IMR-90 (cell line): ENCODE data around the gene NUP93. TPM values are rescaled to one million over a fixed set of nuclear protein-coding genes. Genes with fewer than 3 reads are reported as not detected.

Experiments used
- ATAC-seq: fragments of 200-7000 bp; cut with Tn5 transposase; 2 replicates; pipeline ENCODE4 v1.9.1; 2020; ENCODE audit warnings: low read depth, mild to moderate bottlenecking, moderate library complexity
- BruUV-seq: library from RNA; stranded (reverse); fragments of 400-500 nt; replicated peaks from 2 replicates; lab custom pipeline; 2021; lab: Mats Ljungman, UMichigan
- CTCF ChIA-PET: fragments of 300-600 bp; formaldehyde crosslinking; extraction: SDS; loops from one replicate; lab custom pipeline; 2021; ENCODE audit warnings: antibody characterized with exemption; lab: Yijun Ruan, JAX
- POLR2A ChIA-PET: fragments of 300-600 bp; sonication (Branson Sonifier 250); formaldehyde crosslinking; loops from one replicate; lab custom pipeline; 2022; ENCODE audit warnings: antibody characterized with exemption; ENCODE audit not compliant: unreplicated experiment; lab: Charles Lee
- DNase-seq: peaks from one replicate; pipeline ENCODE4 v3.0.0; 2013
- H2AFZ ChIP-seq: replicated peaks from 2 replicates; pipeline ENCODE3; 2013; ENCODE audit warnings: low read length, mild to moderate bottlenecking; ENCODE audit not compliant: poor library complexity
- H2AK5ac ChIP-seq: 2 replicates; pipeline ENCODE4 v1.6.1; 2013; ENCODE audit warnings: low read depth, low read length, inconsistent platforms
- H2AK9ac ChIP-seq: replicated peaks from 2 replicates; pipeline ENCODE3; 2013; ENCODE audit warnings: mild to moderate bottlenecking, low read depth, low read length, moderate library complexity; ENCODE audit not compliant: poor library complexity
- H2BK120ac ChIP-seq: 2 replicates; pipeline ENCODE4 v1.6.1; 2013; ENCODE audit warnings: low read depth, low read length, inconsistent platforms
- H2BK15ac ChIP-seq: 3 replicates; pipeline ENCODE4 v1.6.1; 2013; ENCODE audit warnings: low read depth, low read length, inconsistent platforms
- H2BK20ac ChIP-seq: 2 replicates; pipeline ENCODE4 v1.6.1; 2013; ENCODE audit warnings: low read depth, mild to moderate bottlenecking, inconsistent platforms, low read length, moderate library complexity
- H2BK5ac ChIP-seq: 2 replicates; pipeline ENCODE4 v1.6.1; 2013; ENCODE audit warnings: mild to moderate bottlenecking, low read depth, low read length, inconsistent platforms; ENCODE audit not compliant: poor library complexity, severe bottlenecking
- H3K14ac ChIP-seq: replicated peaks from 2 replicates; pipeline ENCODE4 v1.6.1; 2013; ENCODE audit warnings: low read depth, low read length, inconsistent platforms
- H3K18ac ChIP-seq: 2 replicates; pipeline ENCODE4 v1.6.1; 2013; ENCODE audit warnings: low read depth, low read length, control low read depth
- H3K23ac ChIP-seq: 2 replicates; pipeline ENCODE4 v1.6.1; 2013; ENCODE audit warnings: low read depth, low read length, inconsistent platforms
- H3K27ac ChIP-seq: 2 replicates; pipeline ENCODE4 v1.5.1; 2013; ENCODE audit warnings: mild to moderate bottlenecking, control low read depth, low read length; ENCODE audit not compliant: insufficient read depth
- H3K27me3 ChIP-seq: 2 replicates; pipeline ENCODE4 v1.6.1; 2013; ENCODE audit warnings: low read length; ENCODE audit not compliant: control insufficient read depth, insufficient read depth
- H3K36me3 ChIP-seq: 2 replicates; pipeline ENCODE4 v1.6.1; 2013; ENCODE audit warnings: low read length, mixed read lengths; ENCODE audit not compliant: control insufficient read depth, insufficient read depth
- H3K4ac ChIP-seq: 2 replicates; pipeline ENCODE4 v1.6.1; 2013; ENCODE audit warnings: low read depth, low read length, inconsistent platforms
- H3K4me1 ChIP-seq: 2 replicates; pipeline ENCODE4 v1.6.1; 2013; ENCODE audit warnings: low read length, mixed read lengths; ENCODE audit not compliant: control insufficient read depth, insufficient read depth
- H3K4me2 ChIP-seq: 2 replicates; pipeline ENCODE4 v1.6.1; 2013; ENCODE audit warnings: low read depth, mild to moderate bottlenecking, control low read depth, low read length, moderate library complexity
- H3K4me3 ChIP-seq: 2 replicates; pipeline ENCODE4 v1.5.1; 2013; ENCODE audit warnings: low read depth, mild to moderate bottlenecking, control low read depth, low read length, moderate library complexity; ENCODE audit not compliant: insufficient read depth
- H3K56ac ChIP-seq: 2 replicates; pipeline ENCODE4 v1.6.1; 2013; ENCODE audit warnings: low read length, inconsistent platforms; ENCODE audit not compliant: insufficient read depth; ENCODE audit errors: extremely low read depth
- H3K79me1 ChIP-seq, 2 experiments: 2 replicates each; pipeline ENCODE4 v1.6.1; 2013; ENCODE audit warnings: low read length in 2 of 2, inconsistent platforms in 1 of 2, low read depth in 1 of 2
- H3K9ac ChIP-seq: 2 replicates; pipeline ENCODE4 v1.6.1; 2013; ENCODE audit warnings: low read depth, low read length, control low read depth
- H3K9me1 ChIP-seq: 2 replicates; pipeline ENCODE4 v1.6.1; 2013; ENCODE audit warnings: low read length, inconsistent platforms; ENCODE audit not compliant: insufficient read depth
- H3K9me3 ChIP-seq: 2 replicates; pipeline ENCODE4 v1.6.1; 2013; ENCODE audit warnings: low read length; ENCODE audit not compliant: control insufficient read depth, insufficient read depth
- H4K20me1 ChIP-seq: 2 replicates; pipeline ENCODE4 v1.6.1; 2013; ENCODE audit warnings: low read length, inconsistent platforms; ENCODE audit not compliant: insufficient read depth
- H4K5ac ChIP-seq: 2 replicates; pipeline ENCODE4 v1.6.1; 2013; ENCODE audit warnings: mild to moderate bottlenecking, low read depth, low read length, control low read depth
- H4K8ac ChIP-seq, 2 experiments: 2 replicates each; pipeline ENCODE4 v1.6.1; 2013; ENCODE audit warnings: low read depth in 2 of 2, low read length in 2 of 2, control low read depth in 1 of 2, inconsistent platforms in 1 of 2
- H4K91ac ChIP-seq: 2 replicates; pipeline ENCODE4 v1.6.1; 2013; ENCODE audit warnings: low read depth, low read length, inconsistent platforms; ENCODE audit not compliant: insufficient read depth
- BHLHE40 ChIP-seq: fragments of 150-350 bp; IDR thresholded peaks from 2 replicates; pipeline ENCODE4 v1.6.1; 2016; ENCODE audit warnings: mild to moderate bottlenecking, low read depth, low read length
- CHD1 ChIP-seq: IDR thresholded peaks from 2 replicates; pipeline ENCODE4 v1.6.1; 2012; ENCODE audit warnings: low read depth, low read length, improper control_type of control experiment
- FOS ChIP-seq: fragments of 150-350 bp; IDR thresholded peaks from 2 replicates; pipeline ENCODE4 v1.6.1; 2016; ENCODE audit warnings: low read depth, low read length
- MXI1 ChIP-seq: IDR thresholded peaks from 2 replicates; pipeline ENCODE4 v1.6.1; 2012; ENCODE audit warnings: low read depth, mild to moderate bottlenecking, low read length, moderate library complexity, borderline replicate concordance
- POLR2A ChIP-seq: IDR thresholded peaks from 2 replicates; pipeline ENCODE4 v1.6.1; 2012; ENCODE audit warnings: mild to moderate bottlenecking, low read depth, low read length
- RAD21 ChIP-seq: IDR thresholded peaks from 2 replicates; pipeline ENCODE4 v1.6.1; 2012; ENCODE audit warnings: low read length, improper control_type of control experiment
- RFX5 ChIP-seq: IDR thresholded peaks from 2 replicates; pipeline ENCODE4 v1.8.0; 2012; ENCODE audit warnings: low read depth, mild to moderate bottlenecking, low read length, moderate library complexity
- USF2 ChIP-seq: fragments of 150-350 bp; IDR thresholded peaks from 2 replicates; pipeline ENCODE4 v1.6.1; 2017; ENCODE audit warnings: mild to moderate bottlenecking, antibody characterized with exemption, low read length, low read depth
- WGBS, 2 experiments: methylation state at CpG; one replicate each; pipeline versions ENCODE4 v1.1.5 to v1.1.7; 2013; ENCODE audit warnings: missing lambda C conversion rate in 2 of 2; ENCODE audit not compliant: insufficient read length in 1 of 2; ENCODE audit errors: extremely low coverage in 2 of 2; 5-methylcytosine and 5-hydroxymethylcytosine counted together
- dilution Hi-C: fragments of 300-500 bp; cut with HindIII; formaldehyde crosslinking; loops from one replicate; pipeline ENCODE4 v1.14.3; 2018; ENCODE audit warnings: low sequenced_read_pairs; ENCODE audit not compliant: unreplicated experiment
- in situ Hi-C: fragments of 300-500 bp; cut with MboI; formaldehyde crosslinking; loops from 3 replicates; pipeline ENCODE4 v1.14.3; 2019; ENCODE audit warnings: low sequenced_read_pairs, inconsistent platforms, mixed read lengths
- intact Hi-C: fragments of 100-400 bp; cut with micrococcal nuclease; formaldehyde crosslinking; loops from 2 replicates; pipeline ENCODE4 v1.10.0; 2022
- polyA plus RNA-seq, 3 experiments: library from polyadenylated mRNA; depleted of rRNA; stranded (reverse); fragments of >200 nt; gene quantifications; 2 replicates each; pipeline ENCODE4 v1.2.3, GENCODE V29; 2012; ENCODE audit warnings: low replicate concordance in 1 of 3
- total RNA-seq: library from RNA; depleted of rRNA; stranded (reverse); fragments of >200 nt; gene quantifications from 2 replicates; pipeline ENCODE4 v1.2.3, GENCODE V29; 2012

NUP93 gene
- total and polyA plus RNA-seq, 2 of the 4 experiments (the other 2 are of a cell fraction) = 54.6 to 72.6 TPM

GRCh38 chr16:56828647-56829046 lies 98.7 kb downstream of the NUP93 start:
- Histone ChIP-seq H3K4ac (no peak overlapping the region), H4K20me1 (no peaks in the 10 kb centered on the region), H3K79me1 (no peaks in the 10 kb centered on the region; a peak in 1 of 4 replicates), H3K56ac (no peak overlapping the region), H3K27ac (no peak overlapping the region), H2AK9ac (peak overlapping the region; percentile 63), H2BK5ac (no peak overlapping the region), H3K9ac (no peak overlapping the region), H3K14ac (no peak overlapping the region), H2AFZ (no peak overlapping the region), H3K4me2 (no peak overlapping the region), H3K9me3 (no peaks in the 10 kb centered on the region), H2BK20ac (no peak overlapping the region), H3K27me3 (no peaks in the 10 kb centered on the region), H3K36me3 (peaks cover 29% of the 10 kb centered on the region), H2BK120ac (no peak overlapping the region), H4K5ac (no peak overlapping the region), H3K18ac (no peak overlapping the region), H3K4me1 (peaks cover 2% of the 10 kb centered on the region), H3K9me1 (peaks cover 10% of the 10 kb centered on the region; the same call in 1 of the 2 replicates), H2AK5ac (no peak overlapping the region), H3K4me3 (no peak overlapping the region), H4K91ac (no peak overlapping the region), H4K8ac (no peak overlapping the region), H3K23ac (no peak overlapping the region), H2BK15ac (no peak overlapping the region)
- no peak for ATAC-seq
- CTCF ChIA-PET = no interaction called here
- WGBS, 2 experiments = 100% methylated on average over 1 of the region's 1 CpG; no CpG with 5 or more reads in 1 of the 2 experiments
- POLR2A ChIA-PET = interaction anchor here (0.5 kb wide), 1 partner anchor 342 kb away, joined by 10 read pairs; no protein-coding TSS in a partner anchor
- dilution Hi-C loops (no loop called here), intact Hi-C loops (no loop called here), in situ Hi-C loops (no loop called here)
- DNase-seq = no peak
- BruUV-seq = no TSS peak
- TF ChIP-seq MXI1 = no peak
- no peak for TF ChIP-seq BHLHE40
- TF ChIP-seq RFX5 = no peak
- TF ChIP-seq FOS = no peak
- no peak for TF ChIP-seq USF2
- TF ChIP-seq CHD1 = no peak
- TF ChIP-seq RAD21 = no peak
- no peak for TF ChIP-seq POLR2A
